HFFc6 (cell line): ENCODE data around the gene HDGFL2. TPM values are rescaled to one million over a fixed set of nuclear protein-coding genes. Genes with fewer than 3 reads are reported as not detected.

Experiments used
- DNase-seq: peaks from one replicate; pipeline ENCODE4 v3.0.0-alpha.2; 2018
- H3K27ac Mint-ChIP-seq: 2 replicates; pipeline ENCODE4 v1.8.0; 2020; ENCODE audit warnings: mild to moderate bottlenecking, mixed read lengths
- H3K27me3 Mint-ChIP-seq: 2 replicates; pipeline ENCODE4 v1.8.0; 2021; ENCODE audit warnings: mild to moderate bottlenecking, moderate library complexity, mixed read lengths; ENCODE audit not compliant: insufficient read depth
- H3K36me3 Mint-ChIP-seq: 2 replicates; pipeline ENCODE4 v1.8.0; 2021; ENCODE audit warnings: low read depth, mixed read lengths
- H3K4me1 Mint-ChIP-seq: 2 replicates; pipeline ENCODE4 v1.8.0; 2020; ENCODE audit warnings: low read depth, mixed read lengths
- H3K4me3 Mint-ChIP-seq: 2 replicates; pipeline ENCODE4 v1.8.0; 2020; ENCODE audit warnings: mild to moderate bottlenecking, moderate library complexity, mixed read lengths
- H3K9me3 Mint-ChIP-seq: 2 replicates; pipeline ENCODE4 v1.8.0; 2020; ENCODE audit warnings: mild to moderate bottlenecking, mixed read lengths
- CTCF ChIP-seq: fragments of 200-600 bp; sonication (generic); IDR thresholded peaks from 2 replicates; pipeline ENCODE4 v1.5.0; 2021; ENCODE audit warnings: antibody characterized with exemption, mild to moderate bottlenecking
- total RNA-seq, 6 experiments: library from RNA; stranded (reverse); fragmentation: NEBNext Ultra II Directional; extraction: Animal tissue kit (Norgen Biotek cat#: 25700); gene quantifications; 2 replicates in 1 of 6; 3 replicates in 5 of 6; pipeline ENCODE4 v1.2.3, GENCODE V29; 2021

Gene HDGFL2
- total RNA-seq, 6 experiments from 2014 or later: 68.0 to 79.6 (median 74.2) TPM

GRCh38 chr19:4495471-4495870 is 23.4 kb downstream of the HDGFL2 start:
- no peaks in the 10 kb centered on the region for H3K4me1 Mint-ChIP-seq
- no peak overlapping the region for H3K4me3 Mint-ChIP-seq
- no peak for DNase-seq
- peak; percentile 15; the same call in 1 of the 2 replicates for TF ChIP-seq CTCF
- H3K27me3 Mint-ChIP-seq: peaks cover 3% of the 10 kb centered on the region
- H3K9me3 Mint-ChIP-seq: no peaks in the 10 kb centered on the region
- peaks cover 3% of the 10 kb centered on the region for H3K36me3 Mint-ChIP-seq
- no peak overlapping the region for H3K27ac Mint-ChIP-seq

GRCh38 chr19:4496304-4496703 is 24.2 kb downstream of the HDGFL2 start:
- no peak for TF ChIP-seq CTCF
- Mint-ChIP-seq H3K36me3 (no peaks in the 10 kb centered on the region), H3K9me3 (no peaks in the 10 kb centered on the region), H3K4me3 (no peak overlapping the region), H3K4me1 (no peaks in the 10 kb centered on the region), H3K27ac (no peak overlapping the region), H3K27me3 (peaks cover 3% of the 10 kb centered on the region)
- no peak for DNase-seq

- Mint-ChIP-seq H3K27me3 (peaks cover 3% of the 10 kb centered on the region), H3K36me3 (no peaks in the 10 kb centered on the region), H3K9me3 (no peaks in the 10 kb centered on the region), H3K4me3 (no peak overlapping the region), H3K27ac (no peak overlapping the region), H3K4me1 (no peaks in the 10 kb centered on the region)
- TF ChIP-seq CTCF: no peak
- DNase-seq: no peak
These were observed 25.8 kb downstream of the HDGFL2 start for GRCh38 chr19:4497770-4498389.

GRCh38 chr19:4498694-4499093 is 26.6 kb downstream of the HDGFL2 start:
- H3K4me1 Mint-ChIP-seq: no peaks in the 10 kb centered on the region
- no peak overlapping the region for H3K27ac Mint-ChIP-seq

GRCh38 chr19:4499318-4499717 is 27.2 kb downstream of the HDGFL2 start:
- no peaks in the 10 kb centered on the region for H3K4me1 Mint-ChIP-seq
- H3K27ac Mint-ChIP-seq: no peak overlapping the region
- DNase-seq: no peak
- H3K4me3 Mint-ChIP-seq: no peak overlapping the region
- no peak for TF ChIP-seq CTCF
- H3K27me3 Mint-ChIP-seq: peaks cover 3% of the 10 kb centered on the region
- no peaks in the 10 kb centered on the region for H3K36me3 Mint-ChIP-seq
- H3K9me3 Mint-ChIP-seq: no peaks in the 10 kb centered on the region

More at GRCh38 chr19:4498694-4499093, 26.6 kb downstream of the HDGFL2 start:
- peaks cover 3% of the 10 kb centered on the region for H3K27me3 Mint-ChIP-seq
- H3K36me3 Mint-ChIP-seq: no peaks in the 10 kb centered on the region
- no peaks in the 10 kb centered on the region for H3K9me3 Mint-ChIP-seq
- no peak for DNase-seq
- TF ChIP-seq CTCF: no peak
- H3K4me3 Mint-ChIP-seq: no peak overlapping the region
